Stimulated activated CD8-positive, alpha-beta memory T cell treated with anti-CD3 and anti-CD28 coated beads, Interleukin-7, amount 100 ng/mL, for 1 hour (primary cell): ENCODE results near the gene MYH2.
"Not testable (repeated sequence)": the region's sequence is repeated elsewhere in the genome, so short reads cannot be mapped to it uniquely, and the experiment has no call there.

Source experiments
- DNase-seq, 2 donors: peaks; one replicate each; pipeline ENCODE4 v3.0.0-alpha.2; 2020; ENCODE audit warnings: low read depth in 2 of 2

MYH2 gene

DNA sequence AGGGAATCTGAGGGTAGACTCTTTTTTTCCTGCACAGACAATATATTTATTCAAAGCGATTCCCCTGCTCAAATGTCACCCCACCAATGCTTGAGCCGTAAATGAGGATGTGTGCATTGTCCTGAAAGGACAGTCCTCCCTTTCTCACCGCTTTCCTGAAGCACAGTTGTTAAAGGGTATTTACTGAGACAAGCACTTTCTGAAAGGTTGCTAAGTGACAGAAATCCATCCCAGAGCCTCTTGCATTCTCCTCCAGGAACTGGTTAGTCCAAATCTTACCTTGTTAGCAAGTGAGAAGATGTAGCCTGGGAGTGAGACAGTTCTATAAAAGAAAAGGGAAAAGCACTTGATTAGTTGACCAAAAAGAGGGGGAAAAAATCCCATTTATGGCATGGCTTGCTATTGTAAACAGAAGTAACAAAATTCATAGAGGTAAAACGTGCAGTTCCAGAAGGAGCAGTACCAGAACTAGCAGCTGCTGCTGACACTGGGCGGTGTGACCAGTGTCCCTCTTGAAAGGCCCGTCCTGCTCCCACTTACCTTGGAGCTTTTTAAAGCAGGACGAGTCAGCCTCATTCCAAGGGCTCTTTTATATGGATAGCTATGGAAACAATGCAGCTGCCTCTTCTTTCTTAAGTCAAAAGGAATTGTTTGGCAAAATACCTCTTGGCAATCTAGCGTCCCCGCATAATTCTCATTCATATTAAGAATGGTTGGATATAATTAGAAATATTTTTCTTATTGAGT lies at the start of gene MYH2:
Gene MYH2 (minus strand): TSS at position 563 of the 747 bp plus-strand sequence. CDS start 1,738 bp downstream, outside the sequence.
- no peak for DNase-seq

DNA sequence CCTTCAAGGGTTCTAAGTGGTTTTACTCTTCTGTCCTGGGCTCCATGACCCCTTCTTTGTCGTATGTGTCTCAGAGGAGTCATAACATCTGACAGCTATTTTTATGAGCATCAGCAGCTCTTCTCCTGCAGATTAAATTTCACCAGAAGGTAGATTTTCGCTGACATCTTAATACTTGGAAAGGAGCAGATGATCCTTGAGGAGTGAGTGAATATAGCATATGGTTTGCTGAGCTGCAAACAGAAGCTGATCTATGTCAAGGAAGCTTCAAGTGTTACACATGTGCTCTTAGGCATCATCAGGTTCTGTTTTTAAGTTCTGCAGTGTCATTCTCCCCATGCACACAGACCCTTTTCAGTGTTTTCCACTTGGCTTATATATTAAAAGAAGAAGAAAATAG lies 49.2 kb upstream of the MYH2 start:
- no peak for DNase-seq

DNA sequence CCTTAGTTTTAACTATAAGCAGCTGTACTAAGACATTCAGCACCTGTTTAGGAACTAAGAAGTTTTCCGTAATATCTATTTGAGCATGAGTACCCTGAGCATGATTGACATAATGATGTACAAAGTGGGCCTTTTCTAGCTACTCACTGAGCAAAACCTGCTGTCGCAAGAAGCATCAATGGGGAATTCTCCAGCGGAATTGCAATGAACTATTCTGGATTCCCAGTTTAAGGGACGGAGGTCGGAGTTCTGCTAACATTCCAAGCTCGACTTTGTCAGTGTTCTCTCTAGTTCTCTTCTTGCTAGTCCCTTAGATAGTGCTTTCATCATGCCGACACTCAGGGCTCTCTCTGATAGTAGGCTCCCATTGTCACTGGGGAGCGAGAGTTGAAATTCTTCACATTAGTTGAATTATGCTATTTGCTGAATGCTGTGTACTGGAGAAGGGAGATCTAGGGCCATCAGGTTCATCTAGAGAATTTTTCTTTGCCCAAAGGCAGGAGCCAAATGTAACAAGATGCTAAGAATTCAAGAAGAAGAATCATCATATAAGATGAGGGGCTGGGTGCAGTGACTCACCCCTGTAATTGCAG lies 40.2 kb upstream of the MYH2 start:
- DNase-seq, result no peak

DNA sequence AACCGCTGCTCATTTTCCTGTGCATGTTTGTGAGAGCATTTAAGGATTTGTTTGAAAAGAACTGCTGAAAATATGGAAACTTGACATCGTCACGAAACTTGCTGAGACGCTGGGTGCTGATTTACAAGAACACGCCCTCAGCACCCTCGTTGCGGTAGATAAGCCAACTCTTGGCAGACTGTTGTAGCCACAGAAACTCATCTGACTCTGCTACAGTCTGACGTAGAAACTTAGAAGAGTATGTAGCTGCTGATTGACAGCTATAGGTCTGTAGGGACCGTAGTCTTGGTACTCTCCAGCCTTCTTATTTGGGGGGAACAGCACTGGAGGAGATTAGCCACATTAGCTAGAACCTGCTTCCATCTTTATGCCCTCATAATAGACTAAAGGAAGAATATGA lies 36.1 kb upstream of the MYH2 start:
- DNase-seq, result no peak

DNA sequence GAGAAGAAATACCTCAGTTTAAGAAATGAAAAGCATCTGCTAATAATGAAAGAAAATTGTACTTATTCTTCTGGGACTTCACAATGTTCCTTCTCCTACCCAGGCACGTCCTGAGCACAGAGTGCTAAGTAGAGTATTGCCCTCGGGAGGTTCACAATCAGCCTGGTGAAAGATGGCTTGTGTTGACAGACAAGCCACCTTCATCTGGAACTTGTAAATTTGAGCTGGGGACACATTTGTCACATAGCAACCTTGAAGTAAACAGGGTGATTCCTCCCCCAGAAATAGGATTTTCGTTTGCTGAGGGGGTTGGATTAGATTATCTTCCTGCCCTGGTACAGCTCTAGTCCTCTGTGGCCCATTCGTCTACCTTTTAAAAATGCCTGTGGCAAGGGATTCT lies 34.4 kb upstream of the MYH2 start:
- no peak for DNase-seq

DNA sequence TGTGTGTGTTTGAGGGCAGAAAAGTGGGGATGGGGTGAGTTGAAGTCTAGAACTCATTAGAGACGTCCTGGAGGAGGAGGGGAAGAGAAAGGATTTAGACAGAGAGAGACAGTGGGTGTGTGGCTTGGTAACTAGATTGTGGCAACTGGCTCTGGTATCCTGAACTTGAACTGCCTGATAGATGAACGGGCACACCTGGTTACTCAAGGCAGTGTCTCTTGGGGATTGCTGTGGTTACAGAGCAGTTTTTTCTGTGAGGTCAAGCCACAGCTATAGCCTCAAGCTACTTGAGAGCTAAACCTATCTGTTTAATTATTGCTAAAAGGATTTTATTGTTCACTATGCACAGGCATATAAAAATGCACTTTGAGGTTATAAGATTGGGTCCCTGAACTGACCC lies 29.8 kb upstream of the MYH2 start:
- DNase-seq, result no peak

DNA sequence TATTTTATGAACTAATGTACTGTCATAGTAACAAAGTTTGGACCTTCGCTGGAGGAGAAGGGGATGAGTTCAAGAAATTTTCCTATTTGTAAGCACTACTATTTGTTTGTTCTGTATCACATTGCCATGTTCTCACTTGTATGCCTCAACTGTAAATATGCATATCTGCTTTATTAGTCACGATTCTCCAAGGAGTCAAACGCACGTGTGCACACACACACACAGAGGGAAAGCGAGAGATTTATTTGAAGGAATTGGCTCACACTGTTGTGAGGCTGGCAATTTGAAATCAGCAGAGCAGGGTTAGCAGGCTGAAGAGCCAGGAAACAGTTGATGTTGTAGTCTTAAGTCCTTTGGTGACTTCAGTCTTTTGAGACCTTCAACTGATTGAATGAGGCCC lies 24.9 kb upstream of the MYH2 start:
- DNase-seq, result no peak

DNA sequence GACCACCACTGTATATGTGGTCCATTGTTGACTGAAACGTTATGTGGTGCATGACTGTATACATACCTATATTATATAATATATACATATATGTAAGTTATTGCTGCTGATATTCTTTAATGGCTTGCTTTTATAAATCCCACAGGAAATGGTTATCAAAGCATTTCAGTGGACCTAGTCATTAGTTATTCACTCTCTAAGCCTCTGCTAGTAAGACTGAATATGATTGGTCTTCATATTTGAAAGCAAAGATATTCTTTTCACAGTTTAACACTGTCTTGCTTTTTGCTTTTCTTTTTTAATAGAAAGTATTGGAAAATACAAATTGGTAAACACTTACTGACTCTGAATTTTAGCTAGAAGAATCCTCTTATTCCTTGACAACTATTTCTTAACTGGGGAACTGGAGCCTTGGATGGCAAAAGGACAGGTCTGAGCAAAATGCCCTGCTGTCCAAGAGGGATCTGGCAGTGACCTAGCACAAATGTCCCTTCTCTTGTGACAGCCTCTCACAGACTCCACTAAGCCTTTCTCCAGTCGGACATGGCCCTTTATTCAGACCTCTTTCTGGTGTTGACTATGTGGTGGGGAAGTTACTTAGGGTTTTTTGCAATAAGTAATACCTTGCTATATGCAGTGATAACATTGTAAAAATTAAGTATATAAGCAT lies 14.7 kb upstream of the MYH2 start:
- no peak for DNase-seq

DNA sequence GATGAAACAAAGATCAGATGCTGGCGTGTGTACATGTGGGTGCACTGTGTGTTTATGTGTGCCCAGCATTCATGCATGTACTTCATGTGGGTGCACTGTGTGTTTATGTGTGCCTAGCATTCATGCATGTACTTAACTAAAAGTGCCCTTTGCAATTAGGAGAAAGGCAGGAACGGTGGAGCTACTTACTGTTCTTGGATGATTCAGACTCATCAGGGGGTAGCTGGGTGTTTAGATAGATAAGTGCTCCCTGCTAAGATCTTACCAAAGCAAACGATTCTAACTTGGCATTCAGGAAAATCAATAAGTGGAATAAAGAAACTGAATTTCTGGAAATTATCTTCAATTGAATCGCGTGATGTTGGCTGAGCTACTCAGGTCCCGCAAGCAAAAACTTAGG lies 8.6 kb upstream of the MYH2 start:
- DNase-seq, result no peak

DNA sequence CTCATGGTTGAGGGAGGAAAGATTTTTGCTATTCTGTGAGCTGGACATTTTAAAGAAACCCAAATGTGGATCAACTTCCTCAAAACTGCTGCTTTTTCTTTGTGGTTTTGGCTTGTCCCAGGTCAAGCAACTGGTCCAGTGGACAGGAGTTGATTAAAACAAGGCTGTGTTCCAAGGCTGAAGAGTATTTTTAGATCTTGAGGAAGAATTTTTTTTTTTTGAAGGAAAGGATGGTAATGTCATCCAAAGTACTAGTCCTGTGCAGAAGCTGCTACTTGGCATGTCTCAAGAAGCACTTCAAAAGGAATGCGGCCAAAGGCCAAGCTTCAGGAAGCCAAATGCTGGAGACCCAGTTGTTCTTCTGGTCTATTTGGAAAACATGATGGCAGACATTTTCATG lies 8.0 kb upstream of the MYH2 start:
- DNase-seq, result no peak

DNA sequence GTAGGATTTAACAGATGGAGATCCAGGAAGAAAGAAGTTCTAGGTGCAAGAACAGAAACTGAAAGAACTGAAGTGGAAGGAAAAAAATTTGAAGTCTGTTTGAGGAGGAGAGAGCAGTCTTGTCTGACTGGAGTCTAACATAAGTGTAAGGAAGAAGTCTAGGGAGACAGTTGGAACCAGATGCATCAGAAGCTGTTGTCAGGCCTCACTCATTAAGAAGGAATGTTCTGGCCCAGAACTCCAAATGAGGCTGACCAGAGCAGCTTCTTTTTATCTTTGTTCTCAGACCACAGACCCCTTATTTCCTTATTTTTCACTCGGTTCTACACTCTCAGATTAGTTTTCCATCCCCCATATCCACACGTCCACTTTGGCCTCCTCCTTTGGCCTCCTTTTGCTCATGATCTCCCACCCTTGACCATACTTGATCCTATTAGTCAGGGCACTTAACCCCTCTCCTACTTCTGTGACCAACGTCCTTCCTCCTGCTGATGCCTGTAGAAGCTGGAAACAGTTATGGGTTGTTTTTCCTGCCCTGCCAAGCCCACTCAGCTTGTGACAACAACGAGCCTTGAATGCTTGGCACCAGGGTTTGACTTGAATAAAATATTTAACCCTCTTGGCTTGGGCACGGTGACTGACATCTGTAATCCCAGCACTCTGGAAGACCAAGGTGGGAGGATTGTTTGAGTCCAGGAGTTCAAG lies 7.0 kb upstream of the MYH2 start:
- no peak for DNase-seq

DNA sequence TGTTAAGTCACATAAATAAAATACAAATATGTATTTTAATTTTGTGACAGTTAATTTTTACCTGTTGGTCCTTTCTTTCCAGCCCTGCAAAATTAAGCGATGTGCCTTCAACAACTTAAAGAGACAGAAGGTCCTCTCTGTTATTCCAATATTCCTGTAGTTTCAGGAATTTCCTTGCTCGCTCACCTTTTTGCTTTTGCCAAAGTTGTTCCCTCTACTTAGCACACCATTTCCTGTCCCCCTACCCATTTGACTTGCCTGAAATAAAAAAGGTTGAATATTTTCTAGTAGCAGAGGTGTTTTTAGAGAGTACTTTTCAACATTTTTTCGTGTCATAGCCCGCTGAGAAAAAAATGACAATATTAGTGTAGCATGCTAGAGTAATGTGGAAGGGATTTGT lies 556 bp upstream of the MYH2 start:
- no peak for DNase-seq

DNA sequence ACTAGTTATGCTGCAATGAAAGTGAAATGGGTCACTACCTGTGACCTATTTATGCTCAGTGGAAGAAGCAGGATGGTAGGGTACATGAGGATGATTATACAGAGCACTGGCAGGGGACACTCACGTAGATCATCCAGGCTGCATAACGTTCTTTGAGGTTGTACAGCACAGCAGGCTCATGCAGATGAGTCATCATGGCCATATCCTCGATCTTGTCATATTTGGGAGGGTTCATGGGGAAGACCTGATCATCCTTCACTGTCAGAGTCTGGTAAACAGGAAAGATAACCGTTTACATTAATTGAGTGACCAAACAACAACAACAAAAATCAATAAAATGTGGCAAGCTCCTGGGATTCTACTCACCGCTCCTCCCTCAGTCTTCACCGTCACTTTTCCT lies 2.1 kb downstream of the MYH2 start:
- DNase-seq, result no peak

DNA sequence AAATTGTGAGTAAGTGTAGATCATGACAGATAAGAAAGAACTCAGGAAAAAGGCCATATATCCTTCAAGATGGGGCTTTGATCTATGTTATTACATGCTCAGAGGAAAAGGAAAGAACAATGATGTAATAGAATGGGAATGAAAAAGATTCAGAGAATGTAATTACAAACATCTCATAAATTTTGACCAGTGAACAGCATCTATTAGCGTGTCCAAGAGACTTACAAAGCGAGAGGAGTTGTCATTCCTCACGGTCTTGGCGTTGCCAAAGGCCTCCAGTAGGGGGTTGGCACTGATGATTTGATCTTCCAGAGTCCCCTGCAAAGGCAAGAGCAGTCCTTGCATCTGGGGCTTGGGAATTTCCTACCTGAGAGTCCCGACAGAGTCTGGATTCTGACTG lies 6.0 kb downstream of the MYH2 start:
- not testable (repeated sequence) for DNase-seq

DNA sequence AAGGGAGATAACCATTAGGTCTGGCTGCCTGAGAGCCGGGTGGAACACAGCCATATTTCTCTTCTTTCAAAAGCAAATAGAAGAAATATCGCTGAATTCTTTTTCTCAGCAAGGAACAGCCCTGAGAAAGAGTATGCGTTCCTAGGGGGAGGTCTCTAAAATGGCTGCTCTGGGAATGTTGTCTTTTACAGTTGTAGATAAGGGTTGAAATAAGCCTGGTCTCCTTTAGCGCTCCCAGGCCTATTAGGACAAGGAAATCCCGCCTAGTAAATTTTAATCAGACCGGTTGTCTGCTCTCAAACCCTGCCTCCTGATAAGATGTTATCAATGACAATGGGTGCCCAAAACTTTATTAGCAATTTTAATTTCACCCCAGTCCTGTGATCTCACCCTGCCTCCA lies 8.3 kb downstream of the MYH2 start:
- DNase-seq, result not testable (repeated sequence)

DNA sequence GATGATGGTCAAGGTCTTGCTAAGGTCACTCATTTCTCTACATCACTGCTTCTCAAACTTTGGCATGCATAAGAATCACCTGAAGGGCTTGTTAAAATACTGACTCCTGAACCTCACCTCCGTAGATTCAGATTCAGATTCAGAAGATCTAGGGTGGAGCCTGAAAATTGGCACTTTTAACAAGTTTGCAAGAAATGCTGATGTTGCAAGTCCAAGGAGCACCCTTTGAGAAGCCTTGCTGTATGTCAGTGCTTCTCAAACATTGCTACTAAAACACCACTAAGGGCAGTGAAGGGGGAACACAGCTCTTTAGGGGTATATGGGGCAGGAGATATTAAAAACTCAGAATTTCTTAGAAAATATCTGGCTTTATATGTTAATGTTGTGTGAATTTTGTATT lies 17.4 kb downstream of the MYH2 start:
- no peak for DNase-seq

DNA sequence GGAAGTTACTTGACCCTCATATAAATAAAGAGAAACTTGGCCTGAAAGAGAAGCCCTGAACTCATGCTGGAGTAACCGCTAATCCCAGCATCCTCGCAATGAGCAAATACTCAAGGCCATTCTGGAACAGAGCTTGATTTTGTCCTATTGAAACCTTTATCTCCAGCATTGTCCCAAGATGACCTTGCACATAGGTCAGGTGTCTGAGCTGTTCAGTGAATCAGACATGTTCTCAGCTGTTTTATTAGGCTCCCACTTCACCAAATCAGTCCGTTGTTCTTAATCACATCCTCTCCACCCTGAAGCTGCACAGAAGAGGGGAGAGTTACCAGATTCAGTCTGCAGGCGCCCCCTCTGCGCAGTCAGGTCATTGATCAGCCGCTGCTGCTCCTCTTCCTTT lies 22.0 kb downstream of the MYH2 start:
- no peak for DNase-seq

DNA sequence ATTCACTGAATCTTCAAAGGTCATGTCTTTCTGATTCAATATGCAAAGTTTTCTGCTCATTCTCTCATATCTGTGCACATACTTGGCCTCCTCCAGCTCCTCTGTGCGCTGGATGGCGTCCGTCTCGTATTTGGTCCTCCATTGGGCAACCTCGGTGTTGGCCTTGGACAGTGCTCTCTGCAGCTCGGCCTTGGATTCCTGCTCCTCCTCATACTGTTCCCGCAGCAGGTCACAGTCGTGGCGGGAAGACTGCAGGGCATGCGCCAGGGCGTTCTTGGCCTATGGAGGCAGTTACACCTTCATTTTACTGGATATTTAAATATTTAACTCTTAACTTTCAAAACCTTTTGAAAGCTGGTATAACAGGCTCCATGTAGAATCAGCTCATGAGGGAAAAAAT lies 22.9 kb downstream of the MYH2 start:
- no peak for DNase-seq

DNA sequence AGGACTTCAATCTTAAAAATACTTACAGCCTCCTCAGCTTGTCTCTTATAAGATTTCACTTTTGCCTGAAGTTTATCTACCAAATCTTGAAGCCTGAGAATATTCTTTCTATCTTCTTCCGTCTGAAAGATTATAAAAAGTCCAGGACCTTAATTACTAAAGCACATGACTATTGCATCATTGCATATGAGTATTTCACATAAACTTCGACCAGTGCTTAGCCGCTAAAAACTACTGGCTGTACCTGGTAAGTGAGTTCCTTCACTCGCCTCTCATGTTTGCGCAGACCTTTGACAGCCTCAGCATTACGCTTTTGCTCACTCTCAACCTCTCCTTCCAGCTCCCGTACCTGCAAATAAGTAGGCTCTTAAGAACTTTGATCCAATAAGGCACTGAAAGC lies 26.4 kb downstream of the MYH2 start:
- no peak for DNase-seq

DNA sequence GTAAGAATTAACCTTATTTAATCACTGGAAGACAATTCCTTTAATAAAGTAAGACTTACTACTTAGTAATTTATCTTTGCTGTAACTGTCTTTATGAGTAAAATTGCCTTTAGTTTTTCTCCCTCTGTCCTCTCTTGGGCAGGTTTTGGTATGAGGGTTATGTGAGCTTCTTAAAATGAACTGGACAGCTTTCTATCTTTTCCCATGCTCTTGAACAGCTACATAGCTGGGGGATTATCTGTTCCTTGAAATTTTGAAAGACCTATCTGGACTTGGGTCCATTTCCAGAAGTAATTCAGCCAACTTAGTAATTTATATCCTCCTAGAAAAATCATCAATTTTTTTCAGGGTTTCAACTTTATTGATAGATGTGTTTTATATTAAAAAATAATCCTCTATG lies 27.5 kb downstream of the MYH2 start:
- DNase-seq, result no peak

DNA sequence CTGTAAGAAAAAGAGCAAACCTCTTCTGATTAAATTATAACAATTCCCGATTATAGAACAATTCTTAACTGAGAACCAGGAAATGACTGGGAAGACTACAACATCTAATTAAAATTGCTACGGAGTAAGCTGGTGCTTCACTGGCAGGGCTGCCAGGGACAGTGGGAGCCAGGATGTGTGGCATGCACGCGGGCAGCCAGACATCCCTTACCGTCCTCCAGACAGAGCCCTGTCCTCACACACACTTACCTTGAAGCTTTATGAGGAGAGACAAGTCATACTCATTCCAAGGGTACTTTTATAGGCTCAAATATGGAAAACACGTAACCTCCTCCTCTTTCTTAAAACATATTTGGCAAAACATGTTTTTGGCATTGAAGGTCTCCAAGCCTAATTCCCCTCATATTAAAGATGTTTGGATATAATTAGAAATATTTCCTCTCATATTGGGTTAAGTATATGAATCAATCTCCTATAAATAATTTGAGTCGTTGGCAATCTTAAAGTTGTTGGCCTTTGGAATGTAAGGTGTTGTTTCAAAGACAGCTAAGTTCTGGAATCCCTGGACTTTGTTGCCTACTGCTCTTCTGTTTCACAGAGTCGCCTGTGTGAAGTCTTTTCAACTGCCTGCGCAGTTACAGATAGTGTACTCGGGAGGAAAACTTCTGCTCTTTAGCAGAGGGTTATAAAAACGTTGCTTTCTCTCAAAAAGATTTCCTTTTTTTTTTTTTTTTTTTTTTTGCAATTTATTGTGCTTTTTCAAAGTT lies 31.0 kb downstream of the MYH2 start, which contains the start of gene MYH1:
Gene MYH1 (minus strand): TSS at position 272 of the 767 bp plus-strand sequence. CDS start 1,900 bp downstream, outside the sequence.
- DNase-seq, result no peak

DNA sequence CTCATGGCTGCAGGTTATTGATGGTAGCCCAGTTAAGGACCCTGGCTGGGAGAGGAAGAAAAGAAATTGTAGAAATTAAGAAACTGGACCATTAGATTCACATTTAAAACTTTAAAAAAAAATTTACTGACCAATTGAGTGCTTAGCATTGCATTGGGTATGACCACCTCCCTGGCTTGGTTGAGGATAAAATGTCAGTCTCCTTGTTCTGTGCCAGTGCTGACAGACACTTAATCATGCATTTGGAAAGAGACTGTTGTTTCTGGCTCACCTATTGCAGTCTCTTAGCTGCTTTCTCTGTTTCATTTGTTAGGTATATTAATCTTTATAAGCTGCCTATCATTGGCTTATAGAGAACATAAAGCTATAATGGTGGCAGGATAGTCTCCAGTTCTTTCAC lies 32.8 kb downstream of the MYH2 start:
- no peak for DNase-seq
